Measurements from ENCODE around the gene SPRR4. TPM values are rescaled to one million over a fixed set of nuclear protein-coding genes. Genes with fewer than 3 reads are reported as not detected.

SPRR4 gene
- total RNA-seq, 2 experiments from 2014 or later, result not detected

- DNase-seq, result no peak
- intact Hi-C loops (cut with micrococcal nuclease), result no loop called here
- TF ChIP-seq CTCF (IDR thresholded peaks at IDR 0.05), result no peak
- no peaks in the 10 kb centered on the region for H3K36me3 Mint-ChIP-seq (ENCODE audit: low read depth)
- ChIA-PET POLR2A (no interaction called here), CTCF (no interaction called here)
- H3K4me3 Mint-ChIP-seq, result no peak overlapping the region
- ATAC-seq, result no peak
- H3K9me3 Mint-ChIP-seq, result no peaks in the 10 kb centered on the region
- H3K27ac Mint-ChIP-seq, result no peak overlapping the region
- no peaks in the 10 kb centered on the region for H3K4me1 Mint-ChIP-seq (ENCODE audit: low read depth)
- peaks cover 9% of the 10 kb centered on the region for H3K27me3 Mint-ChIP-seq
Observed at GRCh38 chr1:152972196-152972886, 1.9 kb downstream of the SPRR4 start.

GRCh38 chr1:152976688-152977087 lies 6.2 kb downstream of the SPRR4 start:
- DNase-seq (no peak), ATAC-seq (no peak)
- Mint-ChIP-seq H3K4me1 (ENCODE audit: low read depth) (no peaks in the 10 kb centered on the region), H3K27ac (no peak overlapping the region), H3K36me3 (ENCODE audit: low read depth) (no peaks in the 10 kb centered on the region), H3K27me3 (peaks cover 10% of the 10 kb centered on the region), H3K4me3 (no peak overlapping the region), H3K9me3 (no peaks in the 10 kb centered on the region)
- ChIA-PET CTCF (no interaction called here), POLR2A (no interaction called here)
- intact Hi-C loops (cut with micrococcal nuclease), result no loop called here
- TF ChIP-seq CTCF (IDR thresholded peaks at IDR 0.05), result no peak

GRCh38 chr1:152977614-152978013 lies 7.2 kb downstream of the SPRR4 start:
- ATAC-seq, result no peak
- ChIA-PET POLR2A (no interaction called here), CTCF (no interaction called here)
- Mint-ChIP-seq H3K27me3 (peaks cover 4% of the 10 kb centered on the region), H3K4me3 (no peak overlapping the region), H3K36me3 (ENCODE audit: low read depth) (no peaks in the 10 kb centered on the region), H3K9me3 (no peaks in the 10 kb centered on the region), H3K27ac (no peak overlapping the region), H3K4me1 (ENCODE audit: low read depth) (no peaks in the 10 kb centered on the region)
- intact Hi-C loops (cut with micrococcal nuclease), result no loop called here
- TF ChIP-seq CTCF (IDR thresholded peaks at IDR 0.05), result no peak
- DNase-seq, result no peak

GRCh38 chr1:152980676-152981075 lies 10.2 kb downstream of the SPRR4 start:
- H3K27ac Mint-ChIP-seq, result no peak overlapping the region
- CTCF ChIA-PET, result no interaction called here

More at GRCh38 chr1:152980676-152981075, 10.2 kb downstream of the SPRR4 start:
- ATAC-seq, result no peak
- POLR2A ChIA-PET, result no interaction called here
- TF ChIP-seq CTCF (IDR thresholded peaks at IDR 0.05), result no peak
- no peak overlapping the region for H3K4me3 Mint-ChIP-seq
- no peaks in the 10 kb centered on the region for H3K9me3 Mint-ChIP-seq
- peaks cover 10% of the 10 kb centered on the region for H3K27me3 Mint-ChIP-seq
- intact Hi-C loops (cut with micrococcal nuclease), result no loop called here
- no peak for DNase-seq
- H3K36me3 Mint-ChIP-seq (ENCODE audit: low read depth), result no peaks in the 10 kb centered on the region
- no peaks in the 10 kb centered on the region for H3K4me1 Mint-ChIP-seq (ENCODE audit: low read depth)
